H1 (cell line): ENCODE measurements around the gene YARS1. TPM values are rescaled to one million over a fixed set of nuclear protein-coding genes. Genes with fewer than 3 reads are reported as not detected.

ENCODE experiments used
- CTCF ChIA-PET: fragments of 300-600 bp; sonication (Branson Sonifier 250); formaldehyde crosslinking; loops from one replicate; lab custom pipeline; 2021; ENCODE audit not compliant: partially characterized antibody; lab: Charles Lee
- POLR2A ChIA-PET: fragments of 300-600 bp; sonication (Branson Sonifier 250); formaldehyde crosslinking; loops from one replicate; lab custom pipeline; 2021; ENCODE audit warnings: inconsistent platforms; ENCODE audit not compliant: partially characterized antibody; lab: Charles Lee
- DNase-seq, 2 experiments: peaks; one replicate each; pipeline versions ENCODE4 v3.0.0 to v3.0.0-alpha.2; 2010 to 2022; ENCODE audit warnings: low spot score in 2 of 2, low read depth in 1 of 2, mixed read lengths in 1 of 2
- FAIRE-seq: peaks from 2 replicates; lab custom pipeline; 2011; peaks lifted over from hg19 to GRCh38; lab: Jason Lieb, UNC
- H2AFZ ChIP-seq: 2 replicates; pipeline ENCODE4 v1.8.1; 2012; ENCODE audit warnings: low read length, inconsistent platforms
- H2AK5ac ChIP-seq: 2 replicates; pipeline ENCODE4 v1.6.1; 2013; ENCODE audit warnings: low read depth, low read length
- H2BK120ac ChIP-seq: replicated peaks from 2 replicates; pipeline ENCODE3; 2013; ENCODE audit warnings: low read depth, low read length, inconsistent platforms
- H2BK12ac ChIP-seq: 2 replicates; pipeline ENCODE4 v1.6.1; 2013; ENCODE audit warnings: low read depth, low read length
- H2BK15ac ChIP-seq: 2 replicates; pipeline ENCODE4 v1.6.1; 2013; ENCODE audit warnings: low read length
- H2BK20ac ChIP-seq: 2 replicates; pipeline ENCODE4 v1.6.1; 2013; ENCODE audit warnings: low read length
- H2BK5ac ChIP-seq: 2 replicates; pipeline ENCODE4 v1.6.1; 2013; ENCODE audit warnings: low read depth, low read length
- H3K14ac ChIP-seq: 2 replicates; pipeline ENCODE4 v1.6.1; 2013; ENCODE audit warnings: inconsistent platforms; ENCODE audit not compliant: insufficient read length
- H3K18ac ChIP-seq: 2 replicates; pipeline ENCODE4 v1.6.1; 2013; ENCODE audit warnings: low read length; ENCODE audit errors: extremely low read depth
- H3K23ac ChIP-seq: 2 replicates; pipeline ENCODE4 v1.6.1; 2013; ENCODE audit warnings: inconsistent platforms; ENCODE audit not compliant: insufficient read length
- H3K23me2 ChIP-seq: 2 replicates; pipeline ENCODE4 v1.6.1; 2013; ENCODE audit warnings: low read depth, low read length
- H3K27ac ChIP-seq: 2 replicates; pipeline ENCODE4 v1.6.1; 2011; ENCODE audit warnings: low read depth, low read length, inconsistent platforms
- H3K27me3 ChIP-seq, 4 experiments: replicated peaks in 1 of 4; 1 replicate in 1 of 4; 2 replicates in 3 of 4; pipeline versions ENCODE4 v1.6.1 to v1.8.1; 2011 to 2013; ENCODE audit warnings: low read length in 3 of 4, mild to moderate bottlenecking in 3 of 4, inconsistent platforms in 2 of 4, mixed read lengths in 2 of 4, moderate library complexity in 1 of 4; ENCODE audit not compliant: control insufficient read depth in 3 of 4, insufficient read depth in 3 of 4; ENCODE audit errors: extremely low read depth in 1 of 4
- H3K36me3 ChIP-seq, 4 experiments: 2 replicates each; pipeline versions ENCODE4 v1.6.1 to v1.8.1; 2011 to 2013; ENCODE audit warnings: mild to moderate bottlenecking in 4 of 4, low read length in 3 of 4, moderate library complexity in 2 of 4, control low read depth in 1 of 4, inconsistent platforms in 1 of 4; ENCODE audit not compliant: insufficient read depth in 4 of 4, control insufficient read depth in 2 of 4
- H3K4ac ChIP-seq: replicated peaks from 2 replicates; pipeline ENCODE3; 2013; ENCODE audit warnings: low read length, low read depth, mixed read lengths, inconsistent platforms; ENCODE audit not compliant: insufficient read length
- H3K4me1 ChIP-seq, 4 experiments: replicated peaks in 1 of 4; 1 replicate in 1 of 4; 2 replicates in 3 of 4; pipeline versions ENCODE4 v1.6.1 to v1.8.1; 2011 to 2013; ENCODE audit warnings: low read length in 3 of 4, inconsistent platforms in 2 of 4, mixed read lengths in 1 of 4; ENCODE audit not compliant: insufficient read depth in 4 of 4, control insufficient read depth in 3 of 4
- H3K4me2 ChIP-seq, 2 experiments: 2 replicates each; pipeline versions ENCODE4 v1.6.1 to v1.8.1; 2011 to 2013; ENCODE audit warnings: low read depth in 2 of 2, low read length in 2 of 2, control low read depth in 1 of 2, inconsistent platforms in 1 of 2, mild to moderate bottlenecking in 1 of 2; ENCODE audit not compliant: insufficient read depth in 1 of 2
- H3K4me3 ChIP-seq, 4 experiments: fragments of 200-600, 300-600 bp in 1 of 4; sonication (generic), shearing (Covaris generic), sonication (Bioruptor Twin) in 1 of 4; 2 replicates each; pipeline versions ENCODE4 v1.5.1 to v1.8.1; 2011 to 2016; ENCODE audit warnings: low read length in 4 of 4, low read depth in 3 of 4, control low read depth in 2 of 4, inconsistent platforms in 2 of 4, mild to moderate bottlenecking in 2 of 4, mixed read lengths in 1 of 4, moderate library complexity in 1 of 4; ENCODE audit not compliant: insufficient read depth in 2 of 4; ENCODE audit errors: extremely low read depth in 1 of 4
- H3K56ac ChIP-seq: replicated peaks from 2 replicates; pipeline ENCODE3; 2013; ENCODE audit warnings: low read depth, mild to moderate bottlenecking, mixed read lengths, low read length, inconsistent platforms; ENCODE audit not compliant: insufficient read length
- H3K79me1 ChIP-seq: 2 replicates; pipeline ENCODE4 v1.6.1; 2013; ENCODE audit warnings: low read depth, low read length, control low read depth
- H3K79me2 ChIP-seq, 2 experiments: 2 replicates each; pipeline versions ENCODE4 v1.6.1 to v1.8.1; 2012 to 2013; ENCODE audit warnings: low read length in 2 of 2, mild to moderate bottlenecking in 2 of 2, inconsistent platforms in 1 of 2; ENCODE audit not compliant: insufficient read depth in 2 of 2, control insufficient read depth in 1 of 2
- H3K9ac ChIP-seq, 4 experiments: replicated peaks in 1 of 4; 1 replicate in 1 of 4; 2 replicates in 3 of 4; pipeline versions ENCODE4 v1.6.1 to v1.8.1; 2011 to 2013; ENCODE audit warnings: low read depth in 3 of 4, low read length in 3 of 4, control low read depth in 2 of 4, mild to moderate bottlenecking in 2 of 4, moderate library complexity in 2 of 4, inconsistent platforms in 1 of 4; ENCODE audit errors: extremely low read depth in 1 of 4
- H3K9me3 ChIP-seq, 2 experiments: 2 replicates each; pipeline versions ENCODE4 v1.6.1 to v1.8.1; 2012 to 2013; ENCODE audit warnings: mild to moderate bottlenecking in 2 of 2, moderate library complexity in 2 of 2, control low read depth in 1 of 2, inconsistent platforms in 1 of 2, low read depth in 1 of 2, low read length in 1 of 2, mixed read lengths in 1 of 2; ENCODE audit not compliant: insufficient read depth in 2 of 2
- H4K20me1 ChIP-seq, 2 experiments: replicated peaks in 1 of 2; 2 replicates each; pipeline versions ENCODE3 to v1.8.1; 2011 to 2013; ENCODE audit warnings: inconsistent platforms in 2 of 2, low read length in 2 of 2, mild to moderate bottlenecking in 1 of 2; ENCODE audit not compliant: insufficient read depth in 2 of 2, control insufficient read depth in 1 of 2
- H4K5ac ChIP-seq: 2 replicates; pipeline ENCODE4 v1.6.1; 2013; ENCODE audit warnings: low read length, low read depth, mixed read lengths, inconsistent platforms; ENCODE audit not compliant: insufficient read length
- H4K8ac ChIP-seq: 2 replicates; pipeline ENCODE4 v1.8.0; 2013; ENCODE audit warnings: mild to moderate bottlenecking, moderate library complexity, low read length, inconsistent platforms; ENCODE audit not compliant: insufficient read depth; ENCODE audit errors: extremely low read depth
- H4K91ac ChIP-seq: replicated peaks from 2 replicates; pipeline ENCODE3; 2013; ENCODE audit warnings: low read length, mixed read lengths, inconsistent platforms; ENCODE audit not compliant: insufficient read length
- JUND ChIP-seq: IDR thresholded peaks from 2 replicates; pipeline ENCODE4 v1.6.1; 2011; ENCODE audit warnings: mild to moderate bottlenecking, improper control_type of control experiment, low read length
- SIN3A ChIP-seq, 2 experiments: IDR thresholded peaks in 1 of 2; conservative IDR thresholded peaks in 1 of 2; 2 replicates each; pipeline ENCODE4 v1.6.1; 2011 to 2012; ENCODE audit warnings: low read length in 2 of 2, improper control_type of control experiment in 1 of 2, low read depth in 1 of 2, mild to moderate bottlenecking in 1 of 2
- WGBS, 2 experiments: shearing (Covaris generic) in 1 of 2; methylation state at CpG; one replicate each; pipeline versions ENCODE4 v1.1.6 to v1.1.7; 2013 to 2015; ENCODE audit warnings: low lambda C conversion rate in 2 of 2, mixed read lengths in 2 of 2, inconsistent platforms in 1 of 2, low coverage in 1 of 2, missing lambda C conversion rate in 1 of 2; ENCODE audit not compliant: insufficient replicate concordance in 2 of 2, insufficient coverage in 1 of 2, insufficient read length in 1 of 2; ENCODE audit errors: extremely low coverage in 1 of 2, missing lambda C conversion rate in 1 of 2; 5-methylcytosine and 5-hydroxymethylcytosine counted together
- polyA plus RNA-seq, 7 experiments: library from polyadenylated mRNA; depleted of rRNA in 3 of 7; stranded (reverse) in 5 of 7; unstranded in 2 of 7; fragments of >200 nt in 5 of 7; fragments of 200-250 nt in 2 of 7; gene quantifications; 1 replicate in 5 of 7; 2 replicates in 1 of 7; 4 replicates in 1 of 7; pipeline versions ENCODE4 v1.2.1 to v1.2.3, GENCODE V29; 2011 to 2013; ENCODE audit warnings: missing spikeins in 2 of 7, mixed read lengths in 2 of 7
- total RNA-seq: library from RNA; stranded (reverse); fragmentation: NEBNext Ultra II Directional; extraction: Animal tissue kit (Norgen Biotek cat#: 25700); gene quantifications from 2 replicates; pipeline ENCODE4 v1.2.1, GENCODE V29; 2021

The YARS1 gene
- total and polyA plus RNA-seq, 2 of the 8 experiments (the other 6 are each of a cell fraction or from before 2014, with no cell fraction given) = 47.1 to 226 TPM

DNA sequence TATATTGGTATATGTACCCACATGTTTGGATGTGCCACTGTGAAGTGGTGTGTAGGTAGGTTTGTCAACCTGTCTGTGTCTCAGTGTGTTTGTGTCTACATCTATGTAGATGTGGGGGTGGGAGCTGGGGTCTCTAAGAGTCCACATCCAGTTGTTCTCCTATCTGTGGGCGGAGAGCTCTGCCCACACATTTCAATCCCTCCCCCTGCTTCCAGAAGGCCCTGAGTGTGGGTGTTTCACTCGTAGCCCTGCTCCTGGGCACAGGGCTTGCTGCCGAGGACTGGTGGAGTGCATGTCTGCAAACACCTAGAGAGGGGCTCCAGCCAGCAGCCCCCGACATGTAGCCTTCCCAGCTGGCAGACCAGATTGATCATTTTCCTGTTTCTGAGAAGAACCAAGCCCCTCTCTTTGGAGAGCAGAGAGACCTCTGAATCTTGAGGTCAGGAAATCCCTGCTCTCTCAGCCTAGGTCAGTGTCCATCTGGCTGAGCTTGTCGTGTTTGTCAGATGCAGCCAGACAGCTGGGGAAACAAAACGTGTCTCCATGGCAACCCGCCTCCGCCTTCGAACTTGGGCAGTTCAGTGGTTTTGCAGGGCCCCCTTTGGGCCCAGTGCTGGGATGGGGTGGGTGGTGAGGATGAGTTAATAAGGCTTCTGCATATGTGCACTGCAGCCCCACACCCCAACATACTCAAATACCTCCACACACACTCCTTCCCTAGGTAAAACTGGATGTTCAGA, 83.4 kb downstream of the YARS1 start:
- H2AFZ ChIP-seq = no peak overlapping the region
- H4K8ac ChIP-seq = no peak overlapping the region
- no peak overlapping the region for H3K4ac ChIP-seq
- H3K18ac ChIP-seq = no peak overlapping the region
- H3K4me1 ChIP-seq = peaks cover 11 to 16% (median 14%) of the 10 kb centered on the region in 4 experiments
- no peak overlapping the region for H3K56ac ChIP-seq
- H3K27ac ChIP-seq = no peak overlapping the region
- 85% methylated on average over 9 of the region's 9 CpGs; no CpG with 5 or more reads in 1 of the 2 experiments for WGBS, 2 experiments
- ChIA-PET POLR2A (interaction anchor here (0.6 to 3.2 kb wide), 8 partner anchors 9 to 84 kb away, joined by 3 to 11 read pairs (median 5); partner anchors contain the start of genes S100PBP and YARS1), CTCF (interaction anchor here (1.0 to 7.3 kb wide), 9 partner anchors 9 to 39 kb away, joined by 3 to 55 read pairs (median 3); no protein-coding TSS in a partner anchor)
- FAIRE-seq (no peak), DNase-seq (no peak)
- no peaks in the 10 kb centered on the region for H4K20me1 ChIP-seq
- no peaks in the 10 kb centered on the region for H3K36me3 ChIP-seq
- H3K79me2 ChIP-seq = no peaks in the 10 kb centered on the region
- no peak overlapping the region for H3K23ac ChIP-seq
- no peak overlapping the region for H2BK12ac ChIP-seq
- no peak for TF ChIP-seq JUND
- peak; percentile 66 to 87; a peak in 2 of 4 replicates for TF ChIP-seq SIN3A (conservative IDR thresholded peaks at IDR 0.05 in 1 of 2, IDR thresholded peaks at IDR 0.05 in 1 of 2; ENCODE audit: low read depth in 1 of 2, low read length in 2 of 2)
- H3K79me1 ChIP-seq = no peaks in the 10 kb centered on the region
- peaks cover 0 to 4% (median 0%) of the 10 kb centered on the region in 4 experiments; a peak in 1 of 7 replicates for H3K27me3 ChIP-seq
- H2AK5ac ChIP-seq = 0 out of 2 replicates have a peak overlapping the region, but pooled peaks have one; percentile 72
- no peak overlapping the region for H2BK15ac ChIP-seq
- no peaks in the 10 kb centered on the region; the same call in 1 of the 2 replicates for H3K23me2 ChIP-seq
- no peaks in the 10 kb centered on the region for H3K9me3 ChIP-seq
- H3K9ac ChIP-seq = no peak overlapping the region; a peak in 1 of 7 replicates
- no peak overlapping the region for H4K5ac ChIP-seq
- H4K91ac ChIP-seq = no peak overlapping the region
- H2BK120ac ChIP-seq = no peak overlapping the region
- H3K4me3 ChIP-seq = no peak overlapping the region
- H3K14ac ChIP-seq = no peak overlapping the region
- no peak overlapping the region for H2BK5ac ChIP-seq
- H3K4me2 ChIP-seq = no peak overlapping the region
- H2BK20ac ChIP-seq = no peak overlapping the region
